ENCODE data around the gene SGSM2.

SGSM2 gene

GRCh38 chr17:2336215-2336851 lies 968 bp upstream of the SGSM2 start, which contains the start of gene TSR1:
TSS of gene TSR1 (minus strand) at chr17:2336457. CDS start at chr17:2336427, 30 bp downstream.
- peak; percentile 97 for DNase-seq

GRCh38 chr17:2337544-2338314 lies 428 bp downstream of the SGSM2 start:
- peak; percentile 86 for DNase-seq

GRCh38 chr17:2338315-2338657 lies 985 bp downstream of the SGSM2 start:
- DNase-seq = no peak

GRCh38 chr17:2343421-2343820 lies 6.1 kb downstream of the SGSM2 start:
- peak; percentile 78 for DNase-seq

- no peak for DNase-seq
These were observed 7.2 kb downstream of the SGSM2 start for GRCh38 chr17:2344528-2344927.

GRCh38 chr17:2346475-2346874 lies 9.2 kb downstream of the SGSM2 start:
- no peak for DNase-seq

GRCh38 chr17:2347805-2348685 lies 10.7 kb downstream of the SGSM2 start:
- peak; percentile 31 for DNase-seq

- no peak for DNase-seq
These were observed 14.0 kb downstream of the SGSM2 start for GRCh38 chr17:2351269-2351668.

GRCh38 chr17:2354311-2354710 lies 17.0 kb downstream of the SGSM2 start:
- DNase-seq = no peak

GRCh38 chr17:2357237-2357636 lies 19.9 kb downstream of the SGSM2 start:
- DNase-seq = no peak

- DNase-seq = no peak
These were observed 20.7 kb downstream of the SGSM2 start for GRCh38 chr17:2357931-2358434.

GRCh38 chr17:2361010-2361760 lies 23.9 kb downstream of the SGSM2 start:
- no peak for DNase-seq

GRCh38 chr17:2362016-2362415 lies 24.7 kb downstream of the SGSM2 start:
- no peak for DNase-seq

GRCh38 chr17:2362416-2362815 lies 25.1 kb downstream of the SGSM2 start:
- no peak for DNase-seq

GRCh38 chr17:2362881-2363280 lies 25.6 kb downstream of the SGSM2 start:
- no peak for DNase-seq

- no peak for DNase-seq
These were observed 26.0 kb downstream of the SGSM2 start for GRCh38 chr17:2363318-2363717.

GRCh38 chr17:2363851-2364762 lies 26.8 kb downstream of the SGSM2 start:
- no peak for DNase-seq

- no peak for DNase-seq
These were observed 27.4 kb downstream of the SGSM2 start for GRCh38 chr17:2364763-2365116.

GRCh38 chr17:2365132-2365531 lies 27.8 kb downstream of the SGSM2 start:
- DNase-seq = no peak

GRCh38 chr17:2366747-2367494 lies 29.6 kb downstream of the SGSM2 start:
- no peak for DNase-seq

- DNase-seq = no peak
These were observed 31.1 kb downstream of the SGSM2 start for GRCh38 chr17:2368359-2368758.

Measured in activated effector memory CD4-positive, alpha-beta T cell treated with anti-CD3 and anti-CD28 coated beads, Interleukin-2, amount 50 U/mL, for 16 hours (primary cell).